K562 (cell line): ENCODE data around the gene FBXL4. TPM values are rescaled to one million over a fixed set of nuclear protein-coding genes. Genes with fewer than 3 reads are reported as not detected.

Source experiments
- FOXJ3 ChIP-seq: sonication (generic); formaldehyde crosslinking; IDR thresholded peaks from 2 replicates; pipeline ENCODE4 v1.4.0; 2020; ENCODE audit warnings: mild to moderate bottlenecking, missing genetic modification reagents
- LARP7 ChIP-seq: fragments of 450-650 bp; IDR thresholded peaks from 2 replicates; pipeline ENCODE4 v1.6.1; 2016
- MYNN ChIP-seq, 2 experiments: sonication (generic); formaldehyde crosslinking in 1 of 2; IDR thresholded peaks; 2 replicates each; pipeline versions ENCODE4 v1.5.0 to v1.6.1; 2016 to 2020; ENCODE audit warnings: antibody characterized with exemption in 1 of 2, missing genetic modification reagents in 1 of 2
- TFAM ChIP-seq: fragments of 250-450 bp; sonication (Bioruptor Pico); conservative IDR thresholded peaks from 2 replicates; pipeline ENCODE4 v1.5.0; 2021; ENCODE audit warnings: mild to moderate bottlenecking, moderate library complexity
- polyA plus RNA-seq, 8 experiments: library from polyadenylated mRNA; depleted of rRNA in 4 of 8; stranded (reverse) in 5 of 8; unstranded in 3 of 8; fragments of >200 nt; fragmentation: Nextera tagmentation in 2 of 8; fragmentation: Illumina TruSeq in 1 of 8; extraction: Ambion mirVana in 2 of 8; extraction: Trizol in 1 of 8; gene quantifications; 2 replicates each; pipeline versions ENCODE4 v1.2.1 to v1.2.3, GENCODE V29; 2011 to 2014; ENCODE audit warnings: inconsistent platforms in 1 of 8, missing spikeins in 1 of 8
- total RNA-seq, 7 experiments: library from RNA; depleted of rRNA in 6 of 7; stranded (reverse); fragments of >200 nt in 6 of 7; fragmentation: Illumina TruSeq in 2 of 7; extraction: Trizol in 2 of 7; gene quantifications; 2 replicates each; pipeline versions ENCODE4 v1.2.1 to v1.2.3, GENCODE V29; 2011 to 2021; ENCODE audit warnings: low replicate concordance in 1 of 7
- TF ChIP-seq, protein P1 (sequence below): fragments of 450-650 bp; IDR thresholded peaks from 2 replicates; pipeline ENCODE4 v1.6.1; 2016; ENCODE audit warnings: mild to moderate bottlenecking, moderate library complexity
- TF ChIP-seq, protein P2 (sequence below): fragments of 450-650 bp; IDR thresholded peaks from 2 replicates; pipeline ENCODE4 v1.6.1; 2016; ENCODE audit warnings: antibody characterized with exemption

Gene FBXL4
- total and polyA plus RNA-seq, 9 of the 15 experiments (the other 6 are each of a cell fraction or from before 2014, with no cell fraction given): 4.2 to 23.1 (median 7.7) TPM

- no peak for TF ChIP-seq TFAM
- TF ChIP-seq FOXJ3 (CRISPR knock-in tag): no peak
- TF ChIP-seq, protein P1, sequence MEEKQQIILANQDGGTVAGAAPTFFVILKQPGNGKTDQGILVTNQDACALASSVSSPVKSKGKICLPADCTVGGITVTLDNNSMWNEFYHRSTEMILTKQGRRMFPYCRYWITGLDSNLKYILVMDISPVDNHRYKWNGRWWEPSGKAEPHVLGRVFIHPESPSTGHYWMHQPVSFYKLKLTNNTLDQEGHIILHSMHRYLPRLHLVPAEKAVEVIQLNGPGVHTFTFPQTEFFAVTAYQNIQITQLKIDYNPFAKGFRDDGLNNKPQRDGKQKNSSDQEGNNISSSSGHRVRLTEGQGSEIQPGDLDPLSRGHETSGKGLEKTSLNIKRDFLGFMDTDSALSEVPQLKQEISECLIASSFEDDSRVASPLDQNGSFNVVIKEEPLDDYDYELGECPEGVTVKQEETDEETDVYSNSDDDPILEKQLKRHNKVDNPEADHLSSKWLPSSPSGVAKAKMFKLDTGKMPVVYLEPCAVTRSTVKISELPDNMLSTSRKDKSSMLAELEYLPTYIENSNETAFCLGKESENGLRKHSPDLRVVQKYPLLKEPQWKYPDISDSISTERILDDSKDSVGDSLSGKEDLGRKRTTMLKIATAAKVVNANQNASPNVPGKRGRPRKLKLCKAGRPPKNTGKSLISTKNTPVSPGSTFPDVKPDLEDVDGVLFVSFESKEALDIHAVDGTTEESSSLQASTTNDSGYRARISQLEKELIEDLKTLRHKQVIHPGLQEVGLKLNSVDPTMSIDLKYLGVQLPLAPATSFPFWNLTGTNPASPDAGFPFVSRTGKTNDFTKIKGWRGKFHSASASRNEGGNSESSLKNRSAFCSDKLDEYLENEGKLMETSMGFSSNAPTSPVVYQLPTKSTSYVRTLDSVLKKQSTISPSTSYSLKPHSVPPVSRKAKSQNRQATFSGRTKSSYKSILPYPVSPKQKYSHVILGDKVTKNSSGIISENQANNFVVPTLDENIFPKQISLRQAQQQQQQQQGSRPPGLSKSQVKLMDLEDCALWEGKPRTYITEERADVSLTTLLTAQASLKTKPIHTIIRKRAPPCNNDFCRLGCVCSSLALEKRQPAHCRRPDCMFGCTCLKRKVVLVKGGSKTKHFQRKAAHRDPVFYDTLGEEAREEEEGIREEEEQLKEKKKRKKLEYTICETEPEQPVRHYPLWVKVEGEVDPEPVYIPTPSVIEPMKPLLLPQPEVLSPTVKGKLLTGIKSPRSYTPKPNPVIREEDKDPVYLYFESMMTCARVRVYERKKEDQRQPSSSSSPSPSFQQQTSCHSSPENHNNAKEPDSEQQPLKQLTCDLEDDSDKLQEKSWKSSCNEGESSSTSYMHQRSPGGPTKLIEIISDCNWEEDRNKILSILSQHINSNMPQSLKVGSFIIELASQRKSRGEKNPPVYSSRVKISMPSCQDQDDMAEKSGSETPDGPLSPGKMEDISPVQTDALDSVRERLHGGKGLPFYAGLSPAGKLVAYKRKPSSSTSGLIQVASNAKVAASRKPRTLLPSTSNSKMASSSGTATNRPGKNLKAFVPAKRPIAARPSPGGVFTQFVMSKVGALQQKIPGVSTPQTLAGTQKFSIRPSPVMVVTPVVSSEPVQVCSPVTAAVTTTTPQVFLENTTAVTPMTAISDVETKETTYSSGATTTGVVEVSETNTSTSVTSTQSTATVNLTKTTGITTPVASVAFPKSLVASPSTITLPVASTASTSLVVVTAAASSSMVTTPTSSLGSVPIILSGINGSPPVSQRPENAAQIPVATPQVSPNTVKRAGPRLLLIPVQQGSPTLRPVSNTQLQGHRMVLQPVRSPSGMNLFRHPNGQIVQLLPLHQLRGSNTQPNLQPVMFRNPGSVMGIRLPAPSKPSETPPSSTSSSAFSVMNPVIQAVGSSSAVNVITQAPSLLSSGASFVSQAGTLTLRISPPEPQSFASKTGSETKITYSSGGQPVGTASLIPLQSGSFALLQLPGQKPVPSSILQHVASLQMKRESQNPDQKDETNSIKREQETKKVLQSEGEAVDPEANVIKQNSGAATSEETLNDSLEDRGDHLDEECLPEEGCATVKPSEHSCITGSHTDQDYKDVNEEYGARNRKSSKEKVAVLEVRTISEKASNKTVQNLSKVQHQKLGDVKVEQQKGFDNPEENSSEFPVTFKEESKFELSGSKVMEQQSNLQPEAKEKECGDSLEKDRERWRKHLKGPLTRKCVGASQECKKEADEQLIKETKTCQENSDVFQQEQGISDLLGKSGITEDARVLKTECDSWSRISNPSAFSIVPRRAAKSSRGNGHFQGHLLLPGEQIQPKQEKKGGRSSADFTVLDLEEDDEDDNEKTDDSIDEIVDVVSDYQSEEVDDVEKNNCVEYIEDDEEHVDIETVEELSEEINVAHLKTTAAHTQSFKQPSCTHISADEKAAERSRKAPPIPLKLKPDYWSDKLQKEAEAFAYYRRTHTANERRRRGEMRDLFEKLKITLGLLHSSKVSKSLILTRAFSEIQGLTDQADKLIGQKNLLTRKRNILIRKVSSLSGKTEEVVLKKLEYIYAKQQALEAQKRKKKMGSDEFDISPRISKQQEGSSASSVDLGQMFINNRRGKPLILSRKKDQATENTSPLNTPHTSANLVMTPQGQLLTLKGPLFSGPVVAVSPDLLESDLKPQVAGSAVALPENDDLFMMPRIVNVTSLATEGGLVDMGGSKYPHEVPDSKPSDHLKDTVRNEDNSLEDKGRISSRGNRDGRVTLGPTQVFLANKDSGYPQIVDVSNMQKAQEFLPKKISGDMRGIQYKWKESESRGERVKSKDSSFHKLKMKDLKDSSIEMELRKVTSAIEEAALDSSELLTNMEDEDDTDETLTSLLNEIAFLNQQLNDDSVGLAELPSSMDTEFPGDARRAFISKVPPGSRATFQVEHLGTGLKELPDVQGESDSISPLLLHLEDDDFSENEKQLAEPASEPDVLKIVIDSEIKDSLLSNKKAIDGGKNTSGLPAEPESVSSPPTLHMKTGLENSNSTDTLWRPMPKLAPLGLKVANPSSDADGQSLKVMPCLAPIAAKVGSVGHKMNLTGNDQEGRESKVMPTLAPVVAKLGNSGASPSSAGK: no peak
- no peak for TF ChIP-seq MYNN (IDR thresholded peaks at IDR 0.05)
- TF ChIP-seq MYNN (CRISPR knock-in tag; IDR thresholded peaks at IDR 0.05): no peak
- no peak for TF ChIP-seq LARP7
- TF ChIP-seq, protein P2, sequence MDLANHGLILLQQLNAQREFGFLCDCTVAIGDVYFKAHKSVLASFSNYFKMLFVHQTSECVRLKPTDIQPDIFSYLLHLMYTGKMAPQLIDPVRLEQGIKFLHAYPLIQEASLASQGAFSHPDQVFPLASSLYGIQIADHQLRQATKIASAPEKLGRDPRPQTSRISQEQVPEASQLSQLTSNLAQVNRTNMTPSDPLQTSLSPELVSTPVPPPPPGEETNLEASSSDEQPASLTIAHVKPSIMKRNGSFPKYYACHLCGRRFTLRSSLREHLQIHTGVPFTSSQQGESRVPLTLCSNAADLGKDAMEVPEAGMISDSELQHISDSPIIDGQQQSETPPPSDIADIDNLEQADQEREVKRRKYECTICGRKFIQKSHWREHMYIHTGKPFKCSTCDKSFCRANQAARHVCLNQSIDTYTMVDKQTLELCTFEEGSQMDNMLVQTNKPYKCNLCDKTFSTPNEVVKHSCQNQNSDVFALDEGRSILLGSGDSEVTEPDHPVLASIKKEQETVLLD: no peak
Measured at GRCh38 chr6:98842342-98843180, 105.2 kb downstream of the FBXL4 start (continued).
